Brain microvascular endothelial cell (primary cell): ENCODE results near the gene TSPAN14.

ENCODE experiments used
- DNase-seq: peaks from one replicate; pipeline ENCODE4 v3.0.0-alpha.2; 2020
- H3K27ac ChIP-seq: fragments of 250-450 bp; sonication (Bioruptor Pico); 2 replicates; pipeline ENCODE4 v1.5.1; 2020; ENCODE audit warnings: mild to moderate bottlenecking, moderate library complexity
- H3K27me3 ChIP-seq: fragments of 250-450 bp; sonication (Bioruptor Pico); replicated peaks from 2 replicates; pipeline ENCODE4 v1.5.1; 2020; ENCODE audit warnings: mild to moderate bottlenecking
- H3K36me3 ChIP-seq: fragments of 250-450 bp; sonication (Bioruptor Pico); replicated peaks from 2 replicates; pipeline ENCODE4 v1.5.1; 2020; ENCODE audit warnings: mild to moderate bottlenecking
- H3K4me3 ChIP-seq: 2 replicates; pipeline ENCODE4 v1.5.1; 2011; ENCODE audit warnings: low read depth, mild to moderate bottlenecking, control low read depth, low read length, moderate library complexity
- CTCF ChIP-seq: IDR thresholded peaks from 2 replicates; pipeline ENCODE4 v1.5.1; 2011; ENCODE audit warnings: low read depth, mild to moderate bottlenecking, moderate library complexity, low read length, control low read depth, inconsistent platforms; ENCODE audit errors: missing control alignments
- in situ Hi-C: cut with HindIII; loops from 2 replicates; pipeline ENCODE4 v1.10.0; 2017; ENCODE audit warnings: low sequenced_read_pairs, low pct_ligation_motif_present

The TSPAN14 gene

GRCh38 chr10:80485076-80485945 lies 31.2 kb downstream of the TSPAN14 start:
- no peak overlapping the region for H3K4me3 ChIP-seq

GRCh38 chr10:80485946-80486764 lies 32.0 kb downstream of the TSPAN14 start:
- TF ChIP-seq CTCF, result no peak
- Histone ChIP-seq H3K36me3 (peaks cover 22% of the 10 kb centered on the region), H3K4me3 (no peak overlapping the region), H3K27me3 (no peaks in the 10 kb centered on the region), H3K27ac (no peak overlapping the region)
- no peak for DNase-seq
- in situ Hi-C loops, result no loop called here

More at GRCh38 chr10:80485076-80485945, 31.2 kb downstream of the TSPAN14 start:
- in situ Hi-C loops, result no loop called here
- no peak for TF ChIP-seq CTCF
- Histone ChIP-seq H3K36me3 (peaks cover 19% of the 10 kb centered on the region), H3K27ac (no peak overlapping the region), H3K27me3 (no peaks in the 10 kb centered on the region)
- no peak for DNase-seq

GRCh38 chr10:80486785-80487420 lies 32.8 kb downstream of the TSPAN14 start:
- H3K27ac ChIP-seq, result no peak overlapping the region
- H3K4me3 ChIP-seq, result no peak overlapping the region
- DNase-seq, result no peak
- no peak for TF ChIP-seq CTCF
- peaks cover 23% of the 10 kb centered on the region for H3K36me3 ChIP-seq
- in situ Hi-C loops, result no loop called here
- no peaks in the 10 kb centered on the region for H3K27me3 ChIP-seq

GRCh38 chr10:80487421-80487785 lies 33.3 kb downstream of the TSPAN14 start:
- in situ Hi-C loops, result no loop called here
- Histone ChIP-seq H3K27ac (no peak overlapping the region), H3K27me3 (no peaks in the 10 kb centered on the region), H3K4me3 (no peak overlapping the region), H3K36me3 (peaks cover 25% of the 10 kb centered on the region)
- no peak for TF ChIP-seq CTCF
- DNase-seq, result no peak

- no peak overlapping the region for H3K27ac ChIP-seq
Observed at GRCh38 chr10:80487791-80488538, 33.9 kb downstream of the TSPAN14 start.

More at GRCh38 chr10:80487791-80488538, 33.9 kb downstream of the TSPAN14 start:
- in situ Hi-C loops, result no loop called here
- Histone ChIP-seq H3K36me3 (peaks cover 27% of the 10 kb centered on the region), H3K4me3 (no peak overlapping the region), H3K27me3 (no peaks in the 10 kb centered on the region)
- DNase-seq, result no peak
- TF ChIP-seq CTCF, result no peak
